WTC11 (cell line): ENCODE measurements around the gene FAR1.

ENCODE experiments used
- ATF3 ChIP-seq: sonication (generic); formaldehyde crosslinking; conservative IDR thresholded peaks from 2 replicates; pipeline ENCODE4 v1.8.1; 2022; ENCODE audit warnings: mild to moderate bottlenecking, missing genetic modification reagents
- CREM ChIP-seq: sonication (generic); formaldehyde crosslinking; IDR thresholded peaks from 2 replicates; pipeline ENCODE4 v1.8.1; 2022; ENCODE audit warnings: mild to moderate bottlenecking, missing genetic modification reagents, moderate library complexity
- CTCF ChIP-seq: fragments of 200-600 bp; IDR thresholded peaks from 2 replicates; pipeline ENCODE4 v1.8.0; 2022; ENCODE audit warnings: antibody characterized with exemption
- FOXK1 ChIP-seq: sonication (generic); formaldehyde crosslinking; IDR thresholded peaks from 2 replicates; pipeline ENCODE4 v1.8.0; 2022; ENCODE audit warnings: mild to moderate bottlenecking, moderate library complexity, missing genetic modification reagents
- GTF2I ChIP-seq: fragments of 250-450 bp; sonication (Bioruptor Pico); conservative IDR thresholded peaks from 2 replicates; pipeline ENCODE4 v1.4.0; 2021; ENCODE audit warnings: mild to moderate bottlenecking
- TF ChIP-seq, protein P1 (sequence below): sonication (generic); formaldehyde crosslinking; IDR thresholded peaks from 2 replicates; pipeline ENCODE4 v1.8.0; 2022; ENCODE audit warnings: mild to moderate bottlenecking, missing genetic modification reagents

DNA sequence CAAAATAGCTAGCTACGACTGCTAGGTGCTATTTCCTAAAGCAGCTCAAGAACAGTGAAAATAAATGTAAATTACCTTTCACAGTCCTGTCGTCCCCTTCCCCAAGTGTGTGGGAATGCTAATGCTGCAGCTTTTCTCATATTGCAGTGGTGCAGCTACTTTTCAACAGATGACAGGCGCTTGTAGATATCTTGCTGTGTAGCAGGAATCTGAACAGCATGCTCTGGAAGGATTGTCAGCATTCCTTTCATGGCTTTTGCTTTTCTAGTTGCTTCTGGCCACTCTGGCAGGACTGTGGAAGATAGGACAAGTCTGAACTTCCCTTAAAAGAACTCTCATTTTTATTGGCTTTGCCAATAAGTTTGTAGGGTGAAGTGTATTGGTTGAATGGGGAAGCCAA is 18.8 kb downstream of the FAR1 start:
- TF ChIP-seq, protein P1, sequence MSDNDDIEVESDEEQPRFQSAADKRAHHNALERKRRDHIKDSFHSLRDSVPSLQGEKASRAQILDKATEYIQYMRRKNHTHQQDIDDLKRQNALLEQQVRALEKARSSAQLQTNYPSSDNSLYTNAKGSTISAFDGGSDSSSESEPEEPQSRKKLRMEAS: no peak
- TF ChIP-seq CTCF (no peak), GTF2I (CRISPR knock-in tag) (no peak), CREM (CRISPR knock-in tag) (no peak), FOXK1 (CRISPR knock-in tag) (no peak), ATF3 (CRISPR knock-in tag) (no peak)
